Activated CD4-positive, alpha-beta T cell treated with anti-CD3 and anti-CD28 coated beads for 36 hours (primary cell): Measurements from ENCODE around the gene IWS1. TPM values are rescaled to one million over a fixed set of nuclear protein-coding genes. Genes with fewer than 3 reads are reported as not detected.
A peak's percentile ranks its signal among the peaks of the same experiment; 100 is the strongest.
"Not testable (repeated sequence)": the region's sequence is repeated elsewhere in the genome, so short reads cannot be mapped to it uniquely, and the experiment has no call there.

Experiments
- ATAC-seq: fragments of 200-7000 bp; cut with Tn5 transposase; one replicate; pipeline ENCODE4 v1.10.0; 2021; ENCODE audit warnings: mild to moderate bottlenecking, moderate library complexity
- CTCF ChIA-PET: fragments of 350-600 bp; sonication (Branson Sonifier 250); formaldehyde crosslinking; loops from one replicate; lab custom pipeline; 2021; ENCODE audit warnings: antibody characterized with exemption; lab: Charles Lee
- POLR2A ChIA-PET: fragments of 350-600 bp; sonication (Branson Sonifier 250); formaldehyde crosslinking; loops from one replicate; lab custom pipeline; 2021; ENCODE audit warnings: antibody characterized with exemption, inconsistent platforms; lab: Charles Lee
- DNase-seq: peaks from one replicate; pipeline ENCODE4 v3.0.0-alpha.2; 2020
- H3K27ac Mint-ChIP-seq: one replicate; pipeline ENCODE4 v1.8.0; 2021; ENCODE audit warnings: mixed read lengths
- H3K27me3 Mint-ChIP-seq: one replicate; pipeline ENCODE4 v1.8.0; 2021; ENCODE audit warnings: mixed read lengths
- H3K36me3 Mint-ChIP-seq: one replicate; pipeline ENCODE4 v1.8.0; 2021; ENCODE audit warnings: low read depth, mixed read lengths
- H3K4me1 Mint-ChIP-seq: one replicate; pipeline ENCODE4 v1.8.0; 2021; ENCODE audit warnings: mixed read lengths
- H3K4me3 Mint-ChIP-seq: one replicate; pipeline ENCODE4 v1.8.0; 2021; ENCODE audit warnings: mild to moderate bottlenecking, moderate library complexity, mixed read lengths
- H3K9me3 Mint-ChIP-seq: one replicate; pipeline ENCODE4 v1.8.0; 2021; ENCODE audit warnings: low read depth, mixed read lengths
- intact Hi-C, 2 experiments: fragments of 100-400 bp; cut with DNase I in 1 of 2; cut with micrococcal nuclease in 1 of 2; formaldehyde crosslinking; loops; one replicate each; pipeline versions ENCODE4 v1.14.2 to v1.15.1; 2022 to 2024; cut with DNase I, micrococcal nuclease
- total RNA-seq, 2 experiments: library from RNA; stranded (reverse); gene quantifications; one replicate each; pipeline ENCODE4 v1.2.3, GENCODE V29; 2021

Gene IWS1
- 10 to 100 TPM; 49.5 to 55.0 TPM for total RNA-seq

DNA sequence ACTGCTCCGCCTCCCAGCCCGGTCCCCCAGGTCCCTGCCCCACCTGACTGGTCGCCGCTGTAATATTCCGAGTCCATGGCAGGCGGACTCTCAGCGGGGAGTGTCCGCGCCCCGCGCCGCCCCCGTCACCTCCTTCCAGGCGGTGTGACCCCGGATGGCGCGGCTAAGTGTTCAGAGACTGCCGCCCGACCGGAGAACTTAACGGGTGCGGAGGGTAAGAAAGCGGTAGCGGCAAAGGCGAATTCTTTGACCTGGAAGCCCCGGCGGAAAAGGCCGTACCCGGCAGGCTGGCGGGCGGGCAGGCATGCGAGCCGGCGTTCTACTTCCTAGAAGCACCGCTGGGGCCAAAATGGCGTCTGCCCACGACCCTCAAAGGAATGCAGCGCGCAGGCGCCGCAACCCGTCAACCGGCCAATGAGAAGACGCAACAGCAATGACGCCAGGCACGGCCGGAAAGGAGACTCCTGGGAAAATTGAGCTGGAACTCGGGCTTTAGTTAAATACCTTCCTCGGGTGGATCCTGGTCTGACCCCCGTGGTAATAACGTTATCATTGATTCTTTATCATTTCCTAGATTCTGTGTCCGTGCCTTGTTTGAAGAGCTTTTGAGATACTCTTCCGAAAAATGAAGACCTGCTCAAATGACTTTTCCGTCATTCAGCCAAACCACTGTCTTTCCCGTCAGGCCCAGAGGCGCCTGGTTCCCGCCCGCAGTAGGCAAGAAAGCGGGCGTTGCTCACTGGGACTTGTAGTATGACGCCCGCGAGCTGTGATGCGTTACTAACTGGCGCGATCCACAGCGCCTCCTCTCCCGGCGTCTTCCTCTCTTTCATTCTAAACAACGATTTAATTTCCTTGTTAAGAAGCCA is at the start of gene IWS1:
IWS1 (minus strand) TSS at position 358 of the 869 bp plus-strand sequence; CDS start at position 77, 281 bp downstream.
- intact Hi-C loops = loop anchor here (1.0 to 10.0 kb wide), 17 partner anchors 14 to 869 kb away; partner anchors contain the start of genes MAP3K2 (in 2 of the 2), WDR33 (in 2 of the 2), AMMECR1L (in 1 of the 2) and ERCC3 (in 1 of the 2)
- Mint-ChIP-seq H3K27ac (peak within 1 kb of the TSS; percentile 98), H3K27me3 (no peaks in the 10 kb centered on the region), H3K9me3 (no peaks in the 10 kb centered on the region), H3K36me3 (peaks cover 17% of the 10 kb centered on the region), H3K4me1 (peaks cover 29% of the 10 kb centered on the region), H3K4me3 (peak within 1 kb of the TSS; percentile 98)
- ChIA-PET POLR2A (interaction anchor here (0.7 to 1.2 kb wide), 7 partner anchors 12 to 501 kb away, joined by 3 to 5 read pairs (median 3); partner anchors contain the start of genes ERCC3 and SAP130), CTCF (interaction anchor here (0.6 to 1.2 kb wide), 10 partner anchors 11 to 1222 kb away, joined by 3 to 6 read pairs (median 3); no protein-coding TSS in a partner anchor)
- peak; percentile 96 for DNase-seq
- peak; percentile 94 for ATAC-seq

DNA sequence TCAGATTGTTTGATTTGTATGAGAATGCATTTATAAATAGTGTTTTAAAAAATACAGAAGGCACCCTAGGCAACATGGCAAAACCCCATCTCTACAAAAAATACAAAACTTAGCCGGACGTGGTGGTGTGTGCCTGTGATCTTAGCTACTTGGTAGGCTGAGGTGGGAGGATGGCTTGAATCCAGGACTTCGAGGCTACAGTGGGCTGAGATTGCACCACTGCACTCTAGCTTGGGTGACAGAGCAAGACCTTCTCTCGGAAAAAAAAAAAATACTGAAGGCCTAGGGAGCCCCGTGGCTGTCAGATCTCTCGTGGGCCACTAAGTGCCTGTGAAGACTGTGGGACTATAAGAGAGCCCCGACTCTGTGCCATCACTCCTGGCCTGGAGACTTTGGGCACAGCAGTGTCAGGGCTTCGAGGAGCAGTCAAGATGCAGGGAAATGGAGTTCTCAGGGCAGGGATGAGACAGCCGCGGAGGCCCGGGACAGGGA is 49.7 kb upstream of the IWS1 start:
- Mint-ChIP-seq H3K36me3 (no peaks in the 10 kb centered on the region), H3K9me3 (no peaks in the 10 kb centered on the region), H3K27ac (no peak overlapping the region), H3K4me3 (no peak overlapping the region), H3K4me1 (peaks cover 14% of the 10 kb centered on the region), H3K27me3 (no peaks in the 10 kb centered on the region)
- DNase-seq (no peak), ATAC-seq (no peak)
- intact Hi-C loops = no loop called here
- ChIA-PET CTCF (interaction anchor here (0.9 to 1.4 kb wide), 2 partner anchors 15 to 28 kb away, joined by 4 to 10 read pairs; no protein-coding TSS in a partner anchor), POLR2A (interaction anchor here (0.7 kb wide), 2 partner anchors 12 to 479 kb away, joined by 3 read pairs; no protein-coding TSS in a partner anchor)

- intact Hi-C loops = no loop called here
These were observed 49.0 kb upstream of the IWS1 start for GRCh38 chr2:127575185-127575765.

GRCh38 chr2:127574656-127575055 is 48.4 kb upstream of the IWS1 start:
- CTCF ChIA-PET = interaction anchor here (0.6 to 1.4 kb wide), 2 partner anchors 17 to 37 kb away, joined by 4 to 10 read pairs; no protein-coding TSS in a partner anchor
- ATAC-seq = no peak
- no peak for DNase-seq

More at GRCh38 chr2:127575185-127575765, 49.0 kb upstream of the IWS1 start:
- Mint-ChIP-seq H3K4me3 (no peak overlapping the region), H3K27me3 (no peaks in the 10 kb centered on the region), H3K27ac (no peak overlapping the region), H3K36me3 (no peaks in the 10 kb centered on the region), H3K4me1 (peaks cover 14% of the 10 kb centered on the region), H3K9me3 (no peaks in the 10 kb centered on the region)
- DNase-seq (no peak), ATAC-seq (peak; percentile 51)
- ChIA-PET POLR2A (interaction anchor here (0.7 to 0.9 kb wide), 3 partner anchors 8 to 479 kb away, joined by 3 read pairs; no protein-coding TSS in a partner anchor), CTCF (interaction anchor here (0.9 to 1.4 kb wide), 2 partner anchors 16 to 29 kb away, joined by 4 to 10 read pairs; no protein-coding TSS in a partner anchor)

DNA sequence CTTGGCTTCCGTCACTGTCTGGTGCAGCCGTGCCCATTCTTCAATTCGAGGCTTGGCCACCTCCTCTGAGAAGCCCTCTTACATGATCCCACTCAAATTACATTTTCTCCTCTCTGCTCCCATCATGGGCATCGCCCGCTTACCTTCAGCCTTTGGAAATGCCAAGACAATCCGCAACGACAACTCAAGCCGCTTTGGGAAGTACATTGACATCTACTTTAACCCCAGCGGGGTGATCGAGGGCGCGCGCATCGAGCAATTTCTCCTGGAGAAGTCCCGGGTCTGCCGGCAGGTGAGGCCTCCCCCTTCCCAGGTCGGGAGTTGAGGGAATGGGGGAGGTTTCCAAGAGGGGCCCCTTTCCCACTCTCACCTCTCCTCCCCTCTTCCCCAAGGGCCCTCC is 47.5 kb upstream of the IWS1 start:
- ChIA-PET POLR2A (no interaction called here), CTCF (no interaction called here)
- H3K36me3 Mint-ChIP-seq = no peaks in the 10 kb centered on the region
- H3K4me3 Mint-ChIP-seq = no peak overlapping the region
- ATAC-seq (no peak), DNase-seq (no peak)
- H3K9me3 Mint-ChIP-seq = no peaks in the 10 kb centered on the region
- H3K27ac Mint-ChIP-seq = no peak overlapping the region
- intact Hi-C loops = loop anchor here in 1 of 2 experiments (5.0 kb wide), 1 partner anchor 504 kb away; no protein-coding TSS in a partner anchor
- H3K27me3 Mint-ChIP-seq = peaks cover 2% of the 10 kb centered on the region
- H3K4me1 Mint-ChIP-seq = peaks cover 14% of the 10 kb centered on the region

More at GRCh38 chr2:127574656-127575055, 48.4 kb upstream of the IWS1 start:
- Mint-ChIP-seq H3K4me1 (peaks cover 14% of the 10 kb centered on the region), H3K27me3 (no peaks in the 10 kb centered on the region), H3K36me3 (no peaks in the 10 kb centered on the region), H3K9me3 (no peaks in the 10 kb centered on the region), H3K4me3 (no peak overlapping the region), H3K27ac (no peak overlapping the region)
- POLR2A ChIA-PET = interaction anchor here (0.9 kb wide), 1 partner anchor 8 kb away, joined by 3 read pairs; no protein-coding TSS in a partner anchor
- intact Hi-C loops = loop anchor here in 1 of 2 experiments (5.0 kb wide), 1 partner anchor 503 kb away; no protein-coding TSS in a partner anchor

DNA sequence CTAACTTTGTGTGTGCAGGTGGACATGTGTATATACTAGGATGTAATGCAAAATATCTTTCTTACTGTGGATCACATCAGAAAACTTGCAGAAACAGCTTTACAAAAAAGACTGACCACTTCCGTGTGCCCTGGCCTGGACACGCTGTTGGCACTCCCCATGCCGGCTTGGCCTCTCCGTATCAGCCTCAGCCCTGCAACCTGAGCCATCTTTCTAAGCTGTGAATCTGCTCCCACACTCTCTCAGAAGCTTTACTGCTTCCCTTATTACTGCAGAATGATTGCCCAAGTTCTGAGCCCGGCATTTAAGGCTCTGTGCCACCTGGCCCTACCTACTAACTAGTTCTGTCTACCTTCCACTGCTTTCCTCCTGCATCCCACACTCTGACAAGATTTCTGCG is 47.0 kb upstream of the IWS1 start:
- no peak overlapping the region for H3K27ac Mint-ChIP-seq
- POLR2A ChIA-PET = no interaction called here
- H3K4me1 Mint-ChIP-seq = peaks cover 14% of the 10 kb centered on the region
- DNase-seq (no peak), ATAC-seq (no peak)
- intact Hi-C loops = loop anchor here in 1 of 2 experiments (5.0 kb wide), 1 partner anchor 504 kb away; no protein-coding TSS in a partner anchor
- CTCF ChIA-PET = no interaction called here
- H3K9me3 Mint-ChIP-seq = no peaks in the 10 kb centered on the region
- H3K36me3 Mint-ChIP-seq = no peaks in the 10 kb centered on the region
- no peak overlapping the region for H3K4me3 Mint-ChIP-seq
- peaks cover 2% of the 10 kb centered on the region for H3K27me3 Mint-ChIP-seq

DNA sequence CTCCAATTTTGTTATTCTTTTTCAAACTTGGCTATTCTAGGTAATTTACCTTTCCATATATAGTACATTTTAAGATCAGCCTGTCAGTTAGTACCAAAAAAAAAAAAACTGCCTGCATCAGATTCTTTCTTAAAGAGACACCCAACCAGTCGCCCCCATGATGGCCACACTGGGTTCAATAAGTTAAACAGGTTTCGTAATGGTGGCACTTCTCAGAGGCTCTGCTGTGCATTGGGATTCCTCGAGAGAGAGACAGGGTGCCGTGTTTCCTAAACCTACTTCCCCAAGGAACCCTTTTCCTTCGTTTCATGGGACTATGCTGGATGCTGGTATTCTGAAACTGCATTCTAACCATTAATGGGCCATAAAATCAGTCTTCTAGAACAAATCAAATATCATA is 46.6 kb upstream of the IWS1 start:
- ATAC-seq (no peak), DNase-seq (no peak)
- no peak overlapping the region for H3K4me3 Mint-ChIP-seq
- ChIA-PET POLR2A (no interaction called here), CTCF (no interaction called here)
- peaks cover 14% of the 10 kb centered on the region for H3K4me1 Mint-ChIP-seq
- peaks cover 2% of the 10 kb centered on the region for H3K27me3 Mint-ChIP-seq
- H3K27ac Mint-ChIP-seq = no peak overlapping the region
- H3K9me3 Mint-ChIP-seq = no peaks in the 10 kb centered on the region
- H3K36me3 Mint-ChIP-seq = no peaks in the 10 kb centered on the region
- intact Hi-C loops = loop anchor here in 1 of 2 experiments (5.0 kb wide), 1 partner anchor 504 kb away; no protein-coding TSS in a partner anchor

DNA sequence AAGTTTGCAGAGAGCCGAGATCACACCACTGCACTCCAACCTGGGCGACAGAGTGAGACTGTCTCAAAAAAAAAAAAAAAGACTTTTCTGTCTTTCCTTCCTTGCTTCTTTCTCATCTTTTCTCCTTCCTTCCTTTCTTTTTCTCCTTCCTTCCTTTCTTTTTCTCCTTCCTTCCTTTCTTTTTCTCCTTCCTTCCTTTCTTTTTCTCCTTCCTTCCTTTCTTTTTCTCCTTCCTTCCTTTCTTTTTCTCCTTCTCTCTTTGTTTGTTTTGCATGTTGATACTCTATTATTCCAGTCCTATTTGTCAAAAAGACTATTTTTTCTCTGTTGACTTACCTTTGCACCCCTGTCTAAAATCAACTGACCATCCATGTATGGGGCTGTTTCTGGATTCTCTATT is 46.1 kb upstream of the IWS1 start:
- ATAC-seq, POLR2A ChIA-PET, H3K27me3 Mint-ChIP-seq, H3K27ac Mint-ChIP-seq, H3K4me3 Mint-ChIP-seq, H3K9me3 Mint-ChIP-seq, H3K36me3 Mint-ChIP-seq, DNase-seq, CTCF ChIA-PET: not testable (repeated sequence)
- H3K4me1 Mint-ChIP-seq = peaks cover 14% of the 10 kb centered on the region
- intact Hi-C loops = loop anchor here in 1 of 2 experiments (5.0 kb wide), 1 partner anchor 505 kb away; no protein-coding TSS in a partner anchor

DNA sequence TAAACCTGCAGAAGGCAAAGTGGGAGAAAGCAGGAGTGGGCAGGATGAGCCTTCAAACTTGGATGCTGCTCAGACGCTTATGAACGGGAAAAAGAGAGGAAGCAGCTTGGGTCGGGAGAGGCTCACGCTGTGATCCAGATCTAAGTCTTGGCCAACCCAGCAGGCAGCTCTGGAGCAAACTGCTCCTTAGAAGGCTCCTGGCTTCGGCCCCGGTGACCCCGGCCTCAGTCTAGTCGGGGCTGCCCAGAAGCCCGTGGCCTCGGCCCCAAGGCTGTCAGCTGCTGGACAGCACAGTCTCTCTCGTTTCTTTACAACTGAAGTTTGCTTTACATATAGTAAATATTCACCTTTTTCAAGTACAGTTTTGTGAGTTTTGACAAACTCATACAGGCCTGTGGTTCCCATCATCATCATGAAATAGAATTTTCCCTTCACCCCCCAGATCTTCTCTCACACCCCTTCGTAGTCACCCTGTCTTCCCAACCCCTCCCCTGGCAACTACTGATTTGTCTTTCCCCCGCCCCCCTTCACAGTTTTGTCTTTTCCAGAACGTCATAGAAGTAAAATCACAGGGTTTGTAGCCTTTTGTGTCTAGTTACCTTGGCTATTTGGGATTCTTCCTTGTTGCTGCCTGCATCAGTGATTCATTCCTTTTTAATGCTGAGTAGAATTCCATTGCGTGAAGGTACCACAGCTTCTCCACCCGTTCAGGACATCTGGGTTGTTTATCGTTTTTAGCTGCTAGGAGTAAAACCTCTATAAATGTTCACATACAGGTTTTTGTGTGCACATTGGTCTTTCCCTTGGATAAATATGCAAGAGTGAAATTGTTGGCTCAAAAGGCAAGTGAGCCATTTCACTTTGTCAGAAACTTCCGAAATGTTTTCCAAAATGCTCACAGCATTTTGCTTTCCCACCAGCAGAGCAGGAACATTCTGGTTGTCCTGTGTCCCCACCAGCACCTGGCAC is 44.3 kb upstream of the IWS1 start:
- ATAC-seq (no peak), DNase-seq (no peak)
- H3K4me3 Mint-ChIP-seq = no peak overlapping the region
- no peaks in the 10 kb centered on the region for H3K36me3 Mint-ChIP-seq
- H3K27ac Mint-ChIP-seq = no peak overlapping the region
- peaks cover 6% of the 10 kb centered on the region for H3K4me1 Mint-ChIP-seq
- H3K9me3 Mint-ChIP-seq = no peaks in the 10 kb centered on the region
- ChIA-PET POLR2A (no interaction called here), CTCF (interaction anchor here (0.9 kb wide), 1 partner anchor 221 kb away, joined by 3 read pairs; no protein-coding TSS in a partner anchor)
- intact Hi-C loops = loop anchor here in 1 of 2 experiments (5.0 kb wide), 1 partner anchor 507 kb away; no protein-coding TSS in a partner anchor
- H3K27me3 Mint-ChIP-seq = peaks cover 2% of the 10 kb centered on the region

- H3K4me3 Mint-ChIP-seq = no peak overlapping the region
- ATAC-seq = no peak
- H3K36me3 Mint-ChIP-seq = no peaks in the 10 kb centered on the region
- H3K9me3 Mint-ChIP-seq = no peaks in the 10 kb centered on the region
- no peak overlapping the region for H3K27ac Mint-ChIP-seq
- intact Hi-C loops = loop anchor here in 1 of 2 experiments (5.0 kb wide), 1 partner anchor 508 kb away; no protein-coding TSS in a partner anchor
- no peak for DNase-seq
- CTCF ChIA-PET = no interaction called here
- peaks cover 2% of the 10 kb centered on the region for H3K27me3 Mint-ChIP-seq
- POLR2A ChIA-PET = no interaction called here
- H3K4me1 Mint-ChIP-seq = no peaks in the 10 kb centered on the region
These were observed 43.4 kb upstream of the IWS1 start for GRCh38 chr2:127569666-127570065.
